ENCODE measurements around the gene SRPK1.
"Not testable (repeated sequence)": the region's sequence is repeated elsewhere in the genome, so short reads cannot be mapped to it uniquely, and the experiment has no call there.

Gene SRPK1

DNA sequence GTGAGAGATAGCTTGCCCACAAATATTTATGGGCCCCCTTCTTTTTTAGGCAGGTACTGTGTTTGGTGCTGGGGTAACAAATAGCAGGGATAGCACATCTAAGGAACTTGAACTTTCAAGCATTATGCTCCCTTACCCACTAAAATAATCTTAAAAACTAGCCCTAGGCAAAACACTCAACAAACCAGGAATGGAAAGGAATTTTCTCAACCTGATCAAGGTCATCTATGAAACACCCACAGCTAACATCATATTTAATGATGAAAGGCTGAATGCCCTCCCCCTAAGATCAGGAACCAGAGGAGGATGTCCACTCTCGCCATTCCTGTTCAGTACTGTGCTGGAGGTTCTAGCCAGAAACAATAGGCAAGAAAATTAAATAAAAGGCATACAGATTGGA is 8.7 kb upstream of the SRPK1 start:
- no peak for DNase-seq

DNA sequence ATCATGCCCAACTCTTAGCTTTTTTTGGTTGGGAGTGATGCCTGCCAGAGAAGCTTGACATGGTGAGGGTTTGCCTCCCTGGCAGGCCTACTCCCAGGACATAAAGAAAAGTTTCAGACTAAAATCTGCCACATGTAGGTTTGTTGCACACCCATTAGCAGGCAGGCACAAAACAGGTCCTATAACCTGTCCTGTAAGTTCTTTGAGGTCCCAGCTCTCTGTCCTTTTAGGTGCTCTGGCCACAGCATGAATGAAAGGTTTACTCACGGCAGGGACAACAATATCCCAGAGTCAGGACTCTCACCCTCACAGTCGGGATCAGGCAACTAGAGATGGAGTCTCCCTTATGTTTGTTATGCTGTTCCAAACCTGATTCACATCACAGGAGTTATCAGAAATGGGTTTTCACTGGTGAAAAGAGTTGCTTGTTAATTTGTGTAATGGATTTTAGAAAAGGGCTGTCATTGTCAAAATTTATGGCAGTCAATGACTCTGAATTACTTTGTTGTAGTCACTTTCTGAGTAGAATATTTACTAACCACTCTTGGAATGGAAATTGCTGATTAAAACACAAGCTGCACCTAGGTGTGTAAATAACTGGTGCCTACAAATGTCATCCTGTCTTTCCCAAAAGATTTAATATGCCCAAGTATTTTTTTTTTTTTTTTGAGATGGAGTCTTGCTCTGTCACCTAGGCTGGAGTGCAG is 5.8 kb upstream of the SRPK1 start:
- DNase-seq = no peak

DNA sequence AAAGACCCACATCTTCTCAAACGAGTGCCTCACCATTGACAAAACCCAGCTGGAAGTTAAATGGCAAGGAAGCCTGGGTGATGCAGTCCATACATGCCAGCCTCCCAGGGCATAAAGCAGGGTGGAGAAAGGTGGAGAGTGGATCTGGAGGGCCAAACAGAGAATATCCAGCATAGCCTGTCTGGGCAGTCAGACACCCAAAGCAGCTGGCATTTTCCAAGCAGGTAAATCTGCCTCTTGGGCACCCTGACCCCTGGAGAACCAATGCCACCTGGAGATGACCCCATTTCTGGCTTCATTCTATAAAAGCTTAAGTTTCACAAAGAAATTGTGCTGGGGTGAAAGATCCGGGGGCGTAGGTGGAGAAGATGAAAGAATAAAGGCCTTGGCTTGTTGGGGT is 5.1 kb upstream of the SRPK1 start:
- DNase-seq = no peak

DNA sequence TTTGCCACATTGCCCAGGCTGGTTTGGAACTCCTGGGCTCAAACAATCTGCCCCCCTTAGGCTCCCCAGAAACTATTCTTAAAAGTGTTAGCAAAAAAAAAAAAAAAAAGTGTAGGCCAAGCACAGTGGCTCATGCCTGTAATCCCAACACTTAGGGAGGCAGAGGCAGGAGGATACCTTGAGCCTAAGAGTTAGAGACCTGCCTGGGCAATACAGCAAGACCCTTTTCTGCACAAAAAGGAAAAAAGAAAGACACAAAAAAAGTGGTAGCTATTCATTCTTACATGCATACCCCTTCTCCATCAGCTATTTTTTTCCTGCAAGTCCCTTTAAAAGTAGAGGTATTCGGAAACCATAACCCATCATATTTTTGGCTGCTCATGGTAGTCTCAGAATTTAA is 3.2 kb upstream of the SRPK1 start:
- no peak for DNase-seq

DNA sequence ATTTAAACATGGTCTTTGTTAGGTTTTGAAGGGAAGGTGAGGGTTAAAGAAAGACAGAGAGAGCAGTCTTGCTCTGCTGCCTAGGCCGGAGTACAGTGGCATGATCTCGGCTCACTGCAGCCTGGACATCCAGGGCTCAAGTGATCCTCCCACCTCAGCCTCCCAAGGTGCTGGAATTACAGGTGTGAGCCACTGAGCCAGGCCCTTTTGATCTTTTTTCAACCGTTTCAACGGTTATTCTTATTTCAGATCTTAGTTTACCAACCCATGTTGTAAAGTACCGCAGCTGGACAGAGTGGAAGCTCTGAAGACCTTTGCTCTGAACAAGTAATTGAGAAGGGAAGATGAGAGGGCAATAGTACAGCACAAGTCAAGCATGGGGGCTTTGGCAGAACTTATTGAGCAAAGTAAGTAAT is 1.2 kb upstream of the SRPK1 start:
- no peak for DNase-seq

DNA sequence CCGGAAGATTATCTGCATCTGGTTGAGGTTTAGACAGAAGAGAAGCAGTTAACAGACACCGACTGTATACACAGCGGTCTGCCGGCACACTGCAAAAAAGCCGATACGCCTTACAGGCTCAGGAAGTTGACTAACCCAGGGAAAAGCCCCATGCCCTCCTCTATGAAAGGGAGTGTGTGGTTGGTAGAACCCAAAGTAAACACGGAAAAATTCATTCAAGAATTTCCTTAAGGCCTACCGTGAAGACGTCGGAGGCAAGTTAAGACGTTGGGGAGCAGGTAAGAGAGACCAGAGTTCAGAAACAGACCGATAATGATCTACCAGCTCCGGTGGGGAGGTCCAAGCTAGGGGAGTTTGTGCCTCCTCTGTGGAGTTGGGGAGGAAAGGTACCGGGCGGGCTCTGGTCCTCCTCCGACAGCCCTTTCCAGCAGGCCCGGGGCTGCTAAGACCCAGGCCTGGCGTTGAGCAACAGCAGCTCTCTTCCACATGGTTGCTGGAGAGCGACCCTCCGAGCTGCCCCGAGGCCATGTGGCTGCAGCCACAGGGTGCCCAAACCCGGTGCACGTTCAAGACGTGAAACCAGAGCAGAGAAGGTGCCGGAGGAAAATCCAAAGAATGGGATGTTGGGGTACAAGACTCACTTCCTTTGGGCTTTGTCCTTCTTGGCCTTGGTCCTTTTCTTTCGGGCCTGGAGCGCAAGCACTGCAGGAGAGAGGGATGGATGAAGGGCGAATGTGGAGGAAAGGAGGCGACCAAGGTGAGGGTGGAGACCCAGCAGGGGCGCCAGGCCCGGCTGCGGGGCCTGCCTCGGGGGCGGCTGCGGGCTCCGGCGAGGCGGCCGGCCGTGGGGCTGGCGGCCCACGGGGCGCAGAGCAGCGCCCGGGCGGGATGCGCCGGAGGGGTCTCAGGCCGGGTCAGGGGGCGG is 809 bp downstream of the SRPK1 start:
- DNase-seq = peak; percentile 76

DNA sequence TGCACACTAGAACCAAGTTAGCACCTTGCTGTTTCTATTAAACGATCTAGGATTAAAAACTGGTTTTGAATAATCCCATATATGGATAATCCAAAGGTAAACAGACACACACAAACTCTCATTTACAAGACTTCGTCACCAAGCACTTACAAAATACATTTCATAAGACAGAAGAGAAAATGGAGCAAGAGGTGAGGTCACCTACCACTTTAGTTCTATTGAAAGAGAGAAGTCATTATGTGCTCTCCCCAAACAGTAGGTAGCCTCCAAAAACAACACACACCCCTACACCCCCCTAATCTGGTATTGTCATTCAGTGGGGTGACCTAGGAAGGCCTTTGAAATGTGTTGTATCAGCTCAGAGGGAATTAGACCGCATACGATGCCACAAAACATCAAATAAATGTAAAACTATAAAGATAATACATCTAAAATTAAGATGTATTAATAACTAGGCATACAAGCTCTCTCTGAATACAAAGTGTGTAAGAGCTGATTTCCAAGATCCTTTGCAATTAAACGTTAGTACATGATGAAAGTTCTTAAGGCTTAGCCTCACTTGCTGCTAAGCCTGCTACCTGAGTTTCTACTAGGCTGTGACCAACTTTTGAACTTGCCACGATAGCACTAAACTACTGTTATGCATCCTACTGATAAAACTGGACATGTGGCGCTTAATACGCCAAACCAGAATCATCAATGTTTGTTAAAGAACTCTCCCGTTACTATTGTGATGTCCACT is 1.6 kb downstream of the SRPK1 start:
- peak; percentile 55 for DNase-seq

DNA sequence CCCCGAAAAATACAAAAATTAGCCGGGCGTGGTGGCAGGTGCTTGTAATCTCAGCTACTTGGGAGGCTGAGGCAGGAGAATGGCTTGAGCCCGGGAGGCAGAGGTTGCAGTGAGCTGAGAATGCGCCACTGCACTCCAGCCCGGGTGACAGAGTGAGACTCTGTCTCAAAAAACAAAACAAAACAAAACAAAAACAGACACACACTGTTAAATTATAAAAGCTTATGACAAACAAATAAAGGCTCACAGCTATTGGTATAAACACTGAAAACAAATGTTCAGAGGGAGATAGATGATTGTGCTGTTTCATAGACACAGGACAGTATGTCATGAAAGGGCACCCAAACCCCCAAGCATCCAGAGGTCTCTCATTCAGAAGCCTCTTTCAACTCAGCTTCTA is 4.0 kb downstream of the SRPK1 start:
- DNase-seq = not testable (repeated sequence)

DNA sequence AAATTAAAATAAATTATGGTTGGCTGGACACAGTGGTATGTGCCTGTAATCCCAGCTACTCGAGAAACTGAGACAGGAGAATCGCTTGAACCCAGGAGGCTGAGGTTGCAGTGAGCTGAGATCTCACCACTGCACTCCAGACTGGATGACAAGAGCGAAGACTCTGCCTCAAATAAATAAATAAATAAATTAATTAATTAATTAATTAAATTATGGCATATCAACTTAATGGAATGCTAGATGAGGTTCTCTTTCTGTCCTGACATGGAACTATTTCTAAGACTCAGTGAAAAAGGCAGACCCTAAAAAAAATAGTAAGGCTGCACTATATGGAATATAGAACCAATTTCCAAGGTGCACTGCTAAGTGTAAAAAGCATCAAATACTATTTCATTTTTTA is 4.8 kb downstream of the SRPK1 start:
- DNase-seq = no peak

DNA sequence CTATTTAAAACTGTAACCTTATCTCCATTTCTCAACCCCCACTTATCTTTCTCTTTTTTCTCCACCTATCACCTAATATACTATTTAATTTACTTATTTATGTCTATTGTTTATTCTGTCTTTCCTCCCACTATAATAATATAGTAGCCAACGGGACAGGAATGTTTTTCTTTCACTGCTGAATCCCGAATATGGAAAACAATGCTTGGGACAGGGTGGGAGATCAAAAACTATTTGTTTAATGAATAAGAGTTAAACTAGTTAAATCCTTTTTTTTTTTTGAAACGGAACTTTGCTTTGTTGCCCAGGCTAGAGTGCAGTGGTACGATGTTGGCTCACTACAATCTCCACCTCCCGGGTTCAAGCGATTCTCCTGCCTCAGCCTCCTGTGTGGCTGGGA is 6.4 kb downstream of the SRPK1 start:
- no peak for DNase-seq

DNA sequence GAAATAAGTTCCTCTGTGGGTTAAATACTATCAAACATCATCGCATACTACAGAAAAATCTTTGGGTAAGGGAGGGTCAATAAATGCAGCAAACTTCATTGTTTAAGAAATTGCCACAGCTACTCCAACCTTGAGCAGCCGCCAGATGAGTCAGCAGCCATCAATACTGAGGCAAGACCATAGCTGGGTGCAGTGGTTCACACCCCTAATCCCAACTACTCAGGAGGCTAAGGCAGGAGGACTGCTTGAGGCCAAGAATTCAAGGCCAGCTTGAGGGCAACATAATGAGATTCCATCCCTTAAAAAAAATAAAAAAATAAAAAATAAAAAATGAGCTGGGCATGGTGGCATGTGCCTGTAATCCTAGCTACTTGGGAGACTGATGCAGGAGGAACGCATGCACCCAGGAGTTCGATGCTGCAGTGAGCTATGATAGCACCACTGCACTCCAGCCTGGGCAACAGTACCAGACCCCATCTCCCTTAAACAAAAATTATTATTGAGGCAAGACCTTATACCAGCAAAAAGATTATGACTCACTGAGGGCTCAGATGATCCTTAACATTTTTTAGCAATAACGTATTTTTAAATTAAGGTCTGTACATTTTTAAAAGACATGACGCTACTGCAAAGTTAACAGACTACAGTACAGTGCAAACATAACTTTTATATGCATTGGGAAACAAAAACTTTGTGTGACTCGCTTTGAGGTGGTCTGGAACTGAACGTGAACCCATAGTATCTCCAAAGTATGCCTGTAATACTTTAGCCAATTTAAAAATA is 8.8 kb downstream of the SRPK1 start:
- DNase-seq = no peak

DNA sequence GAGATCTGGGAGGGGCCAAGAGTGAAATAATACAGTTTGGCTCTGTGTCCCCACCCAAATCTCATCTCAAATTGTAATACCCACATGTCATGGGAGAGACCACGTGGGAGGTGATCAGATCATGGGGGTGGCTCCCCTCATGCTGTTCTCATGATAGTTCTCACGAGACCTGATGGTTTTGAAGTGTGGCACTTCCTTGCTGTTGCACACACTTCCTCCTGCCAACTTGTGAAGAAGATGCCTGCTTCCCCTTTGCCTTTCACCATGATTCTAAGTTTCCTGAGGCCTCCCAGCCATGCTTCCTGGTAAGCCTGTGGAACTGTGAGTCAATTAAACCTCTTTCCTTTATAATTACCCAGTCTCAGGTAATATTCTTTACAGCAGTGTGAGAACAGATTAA is 11.3 kb downstream of the SRPK1 start:
- DNase-seq = not testable (repeated sequence)

DNA sequence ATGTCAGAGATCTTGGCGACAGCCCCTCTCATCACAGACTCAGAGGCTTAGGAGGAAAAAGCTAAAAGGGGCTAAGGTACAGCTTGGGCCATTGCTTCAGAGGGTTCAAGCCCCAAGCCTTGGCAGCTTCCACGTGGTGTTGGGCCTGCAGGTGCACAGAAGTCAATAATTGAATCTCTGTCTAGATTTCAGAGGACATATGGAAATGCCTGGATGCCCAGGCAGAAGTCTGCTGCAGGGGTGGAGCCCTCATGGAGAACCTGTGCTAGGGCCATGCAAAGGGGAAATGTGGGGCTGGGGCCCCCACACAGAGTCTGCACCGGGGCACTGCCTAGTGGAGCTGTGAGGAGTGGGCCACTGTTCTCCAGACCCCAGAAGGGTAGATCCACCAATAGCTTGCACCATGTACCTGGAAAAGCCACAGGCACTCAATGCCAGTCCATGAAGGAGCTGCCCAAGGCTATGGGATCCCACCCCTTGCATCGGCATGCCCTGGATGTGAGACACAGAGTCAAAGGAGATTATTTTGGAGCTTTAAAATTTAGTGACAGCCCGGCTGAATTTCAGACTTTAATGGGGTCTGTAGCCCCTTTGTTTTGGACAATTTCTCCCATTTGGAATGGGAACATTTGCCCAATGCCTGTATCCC is 12.0 kb downstream of the SRPK1 start:
- DNase-seq = not testable (repeated sequence)

DNA sequence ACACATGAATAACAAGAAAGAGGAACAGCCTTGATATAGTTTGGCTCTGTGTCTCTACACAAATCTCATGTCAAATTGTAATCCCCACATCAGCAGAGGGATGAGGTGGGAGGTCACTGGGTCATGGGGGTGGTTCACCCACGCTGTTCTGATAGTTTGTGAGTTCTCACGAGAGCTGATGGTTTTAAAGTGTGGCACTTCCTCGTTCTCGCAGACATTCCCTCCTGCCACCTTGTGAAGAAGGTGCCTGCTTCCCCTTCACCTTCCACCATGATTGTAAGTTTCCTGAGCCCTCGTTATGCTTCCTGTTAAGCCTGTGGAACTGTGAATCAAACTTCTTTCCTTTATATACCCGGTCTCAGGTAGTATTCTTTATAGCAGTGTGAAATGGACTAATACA is 13.1 kb downstream of the SRPK1 start:
- no peak for DNase-seq

DNA sequence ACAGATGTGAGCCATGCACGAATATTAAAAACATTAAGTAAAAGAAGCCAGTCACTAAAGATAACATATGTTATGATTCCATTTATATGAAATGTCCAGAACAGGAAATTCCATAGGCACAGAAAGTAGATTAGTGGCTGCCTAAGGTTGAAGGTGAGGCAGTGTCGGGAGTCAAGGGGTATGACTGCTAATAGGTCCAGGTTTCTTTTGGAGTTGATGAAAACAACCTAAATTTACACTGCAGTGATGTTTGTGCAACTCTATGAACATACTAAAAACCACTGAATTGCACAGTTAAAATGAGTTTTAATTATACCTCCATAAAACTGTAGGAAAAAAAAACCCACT is 14.4 kb downstream of the SRPK1 start:
- DNase-seq = no peak

DNA sequence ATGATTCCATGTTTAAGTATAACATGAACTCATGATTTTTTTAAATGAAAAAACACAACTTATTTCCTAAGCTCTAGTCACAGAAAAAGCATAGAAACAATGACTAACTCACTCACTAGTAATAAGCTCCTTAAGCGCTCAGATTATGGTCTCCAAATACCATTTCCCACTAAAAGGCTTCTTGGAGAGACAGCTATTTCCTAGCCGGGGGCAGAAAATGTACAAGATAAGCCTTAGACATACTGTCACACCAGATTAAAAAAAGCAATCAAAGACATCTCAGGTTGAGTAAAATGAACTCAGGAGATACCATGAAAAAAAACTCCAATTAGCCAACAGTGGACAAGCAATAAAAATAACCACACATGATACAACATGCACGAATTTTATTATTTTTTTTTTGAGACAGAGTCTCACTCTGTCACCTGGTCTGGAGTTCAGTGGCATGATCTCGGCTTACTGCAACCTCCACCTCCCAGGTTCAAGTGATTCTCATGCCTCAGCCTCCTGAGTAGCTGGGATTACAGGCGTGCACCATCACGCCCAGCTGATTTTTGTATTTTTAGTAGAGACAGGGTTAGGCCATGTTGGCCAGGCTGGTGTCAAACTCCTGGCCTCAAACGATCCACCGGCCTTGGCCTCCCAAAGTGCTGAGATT is 14.9 kb downstream of the SRPK1 start:
- DNase-seq = no peak

DNA sequence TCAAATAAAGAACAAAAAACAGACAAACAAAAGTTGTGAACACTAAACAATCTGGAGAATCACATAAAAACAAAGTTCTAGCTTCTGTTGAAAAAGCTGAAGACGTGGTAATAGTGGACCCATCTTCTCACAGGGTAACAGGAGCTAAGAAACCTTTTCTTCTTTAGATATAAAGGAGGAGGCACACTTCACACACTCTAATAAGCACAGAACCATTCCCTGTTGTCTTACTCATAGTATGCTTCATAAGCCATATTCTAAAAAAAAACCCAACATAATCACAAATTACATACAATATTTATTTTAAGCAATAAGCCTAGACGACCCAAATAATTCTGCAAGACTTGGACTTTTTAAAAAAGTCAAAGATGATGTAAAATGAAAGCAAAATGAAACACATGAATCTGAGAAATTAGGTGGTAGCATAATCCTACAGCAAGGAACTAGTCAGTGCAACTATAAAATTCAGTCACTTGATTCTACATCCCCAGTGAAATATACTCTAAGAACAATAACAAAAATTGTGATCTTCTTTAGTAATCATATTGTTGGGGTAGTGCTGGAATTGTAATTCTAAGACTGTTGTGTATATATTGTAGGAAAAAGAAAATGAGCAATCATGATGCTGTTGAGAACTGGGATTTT is 15.6 kb downstream of the SRPK1 start:
- DNase-seq = no peak

DNA sequence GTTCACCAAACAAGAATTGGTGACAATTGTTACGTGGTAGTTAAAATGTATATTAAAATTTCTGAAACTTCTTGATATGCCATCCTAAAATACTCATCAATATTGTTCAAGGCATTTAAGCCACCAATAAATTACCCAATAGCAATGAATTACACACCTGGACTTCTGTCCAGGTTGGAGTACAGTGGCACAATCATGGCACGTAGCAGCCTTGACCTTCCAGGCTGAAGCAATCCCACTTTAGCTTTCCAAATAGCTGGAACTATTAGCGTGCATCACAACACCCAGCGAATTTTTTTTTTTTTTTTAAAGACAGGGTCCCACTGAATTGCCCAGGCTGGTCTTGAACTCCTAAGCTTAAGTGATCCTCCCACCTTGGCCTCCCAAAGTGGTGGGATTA is 17.2 kb downstream of the SRPK1 start:
- DNase-seq = no peak

DNA sequence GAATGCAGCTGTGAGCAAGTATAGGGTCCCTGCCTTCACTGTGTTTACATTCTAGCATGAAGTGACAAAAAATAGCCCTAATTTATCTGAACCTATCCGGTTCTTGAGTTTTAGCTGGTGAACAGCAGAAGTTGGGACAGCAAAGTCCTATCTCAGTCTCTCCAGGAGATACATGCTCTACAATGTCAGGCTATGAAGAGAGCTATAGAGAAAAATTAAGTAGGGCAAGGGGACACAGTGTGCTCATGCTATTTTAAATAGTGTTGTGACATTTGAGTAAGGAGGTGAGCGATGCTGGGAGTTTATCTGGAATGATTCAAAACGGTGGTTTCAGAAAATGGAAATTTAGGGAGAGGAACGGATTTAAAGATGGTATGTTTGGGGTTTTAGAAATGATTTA is 20.4 kb downstream of the SRPK1 start:
- no peak for DNase-seq

DNA sequence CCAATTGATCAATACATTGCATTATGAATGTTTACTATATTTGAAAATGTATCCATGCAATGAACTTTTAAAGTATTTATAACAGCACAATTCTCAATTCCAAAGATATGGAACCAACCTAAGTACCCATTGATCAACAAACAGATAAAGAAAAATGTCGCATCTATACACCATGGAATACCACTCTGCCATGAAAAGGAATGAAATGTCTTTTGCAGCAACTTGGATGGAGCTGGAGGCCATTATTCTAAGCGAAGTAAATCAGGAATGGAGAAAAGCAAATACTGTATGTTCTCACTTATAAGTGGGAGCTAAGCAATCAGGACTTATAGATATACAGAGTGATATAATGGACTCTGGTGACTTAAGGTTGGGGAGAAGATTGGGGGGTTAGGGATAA is 22.9 kb downstream of the SRPK1 start:
- no peak for DNase-seq

DNA sequence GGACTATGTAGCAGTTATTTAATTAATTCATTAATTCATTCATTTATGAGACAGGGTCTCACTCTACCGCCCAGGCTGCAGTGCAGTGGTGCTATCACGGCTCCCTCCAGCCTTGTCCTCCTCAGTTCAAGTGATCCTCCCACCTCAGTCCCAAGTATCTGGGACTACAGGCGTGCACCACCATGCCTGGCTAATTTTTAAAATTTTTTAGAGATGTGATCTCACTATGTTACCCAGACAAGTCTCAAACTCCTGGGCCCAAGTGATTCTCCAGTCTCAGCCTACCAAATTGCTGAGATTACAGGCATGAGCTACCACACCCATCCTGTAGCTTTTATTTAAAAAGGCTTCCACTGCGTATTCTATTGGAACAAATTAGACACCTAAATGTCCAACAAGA is 23.4 kb downstream of the SRPK1 start:
- no peak for DNase-seq
